ENCODE results near the gene KIF22.

DNA sequence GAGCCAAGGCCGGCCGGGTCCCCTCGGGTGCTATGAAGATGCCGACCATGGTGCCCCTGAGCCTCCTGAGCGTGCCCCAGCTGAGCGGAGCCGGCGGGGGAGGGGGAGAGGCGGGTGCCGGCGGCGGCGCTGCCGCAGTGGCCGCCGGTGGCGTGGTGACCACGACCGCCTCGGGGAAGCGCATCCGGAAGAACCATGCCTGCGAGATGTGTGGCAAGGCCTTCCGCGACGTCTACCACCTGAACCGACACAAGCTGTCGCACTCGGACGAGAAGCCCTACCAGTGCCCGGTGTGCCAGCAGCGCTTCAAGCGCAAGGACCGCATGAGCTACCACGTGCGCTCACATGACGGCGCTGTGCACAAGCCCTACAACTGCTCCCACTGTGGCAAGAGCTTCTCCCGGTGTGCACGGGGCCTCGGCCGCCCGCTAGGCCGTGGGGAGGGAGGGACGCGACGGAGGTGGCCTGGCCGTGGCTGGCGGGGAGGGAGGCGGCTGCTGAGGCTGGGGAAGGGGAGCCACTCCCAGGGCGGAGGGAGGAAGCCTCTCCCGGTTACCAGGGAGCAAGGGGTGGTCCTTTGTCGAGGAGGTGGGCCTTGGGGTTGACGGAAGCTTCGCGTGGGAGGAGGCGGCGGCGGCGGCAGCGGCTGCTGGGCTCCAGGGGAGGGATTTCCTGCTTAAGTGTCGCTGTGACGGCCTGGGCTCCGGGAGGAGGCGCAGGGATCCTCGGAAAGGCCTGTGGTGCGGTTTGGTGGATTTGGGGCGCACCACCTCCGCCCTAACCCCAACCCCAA is 17.1 kb downstream of the KIF22 start:
- TF ChIP-seq, protein P1, sequence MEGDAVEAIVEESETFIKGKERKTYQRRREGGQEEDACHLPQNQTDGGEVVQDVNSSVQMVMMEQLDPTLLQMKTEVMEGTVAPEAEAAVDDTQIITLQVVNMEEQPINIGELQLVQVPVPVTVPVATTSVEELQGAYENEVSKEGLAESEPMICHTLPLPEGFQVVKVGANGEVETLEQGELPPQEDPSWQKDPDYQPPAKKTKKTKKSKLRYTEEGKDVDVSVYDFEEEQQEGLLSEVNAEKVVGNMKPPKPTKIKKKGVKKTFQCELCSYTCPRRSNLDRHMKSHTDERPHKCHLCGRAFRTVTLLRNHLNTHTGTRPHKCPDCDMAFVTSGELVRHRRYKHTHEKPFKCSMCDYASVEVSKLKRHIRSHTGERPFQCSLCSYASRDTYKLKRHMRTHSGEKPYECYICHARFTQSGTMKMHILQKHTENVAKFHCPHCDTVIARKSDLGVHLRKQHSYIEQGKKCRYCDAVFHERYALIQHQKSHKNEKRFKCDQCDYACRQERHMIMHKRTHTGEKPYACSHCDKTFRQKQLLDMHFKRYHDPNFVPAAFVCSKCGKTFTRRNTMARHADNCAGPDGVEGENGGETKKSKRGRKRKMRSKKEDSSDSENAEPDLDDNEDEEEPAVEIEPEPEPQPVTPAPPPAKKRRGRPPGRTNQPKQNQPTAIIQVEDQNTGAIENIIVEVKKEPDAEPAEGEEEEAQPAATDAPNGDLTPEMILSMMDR (IDR thresholded peaks at IDR 0.05) = no peak
- no peak for TF ChIP-seq POLR2A (IDR thresholded peaks at IDR 0.05)
